Keratinocyte (primary cell): ENCODE measurements around the gene NAA16. TPM values are rescaled to one million over a fixed set of nuclear protein-coding genes. Genes with fewer than 3 reads are reported as not detected.

Experiments used
- DNase-seq: peaks from one replicate; pipeline ENCODE4 v3.0.0-alpha.2; 2011; ENCODE audit warnings: low read depth, missing footprints, low spot score
- FAIRE-seq: peaks from 2 replicates; lab custom pipeline; 2011; peaks lifted over from hg19 to GRCh38; lab: Jason Lieb, UNC
- H2AFZ ChIP-seq: 2 replicates; pipeline ENCODE4 v1.6.0; 2012; ENCODE audit warnings: low read length, control low read depth, inconsistent platforms; ENCODE audit not compliant: control insufficient read depth
- H3K27ac ChIP-seq: 2 replicates; pipeline ENCODE4 v1.5.1; 2011; ENCODE audit warnings: low read length; ENCODE audit not compliant: control insufficient read depth, insufficient read depth
- H3K27me3 ChIP-seq: 3 replicates; pipeline ENCODE4 v1.6.0; 2011; ENCODE audit warnings: low read length; ENCODE audit not compliant: control insufficient read depth, insufficient read depth; ENCODE audit errors: extremely low read depth
- H3K36me3 ChIP-seq, 2 experiments: 2 replicates in 1 of 2; 3 replicates in 1 of 2; pipeline ENCODE4 v1.5.1; 2011; ENCODE audit warnings: low read length in 2 of 2, mild to moderate bottlenecking in 1 of 2; ENCODE audit not compliant: control insufficient read depth in 2 of 2, insufficient read depth in 2 of 2; ENCODE audit errors: extremely low read depth in 1 of 2
- H3K4me1 ChIP-seq: 3 replicates; pipeline ENCODE4 v1.5.1; 2011; ENCODE audit warnings: low read length; ENCODE audit not compliant: control insufficient read depth, insufficient read depth; ENCODE audit errors: extremely low read depth
- H3K4me2 ChIP-seq: 3 replicates; pipeline ENCODE4 v1.6.0; 2011; ENCODE audit warnings: low read depth, low read length; ENCODE audit not compliant: control insufficient read depth, insufficient read depth; ENCODE audit errors: extremely low read depth
- H3K4me3 ChIP-seq, 3 experiments: fragments of 200-600 bp in 1 of 3; sonication (generic) in 1 of 3; 2 replicates in 2 of 3; 3 replicates in 1 of 3; pipeline ENCODE4 v1.5.1; 2011 to 2016; ENCODE audit warnings: low read length in 3 of 3, mild to moderate bottlenecking in 3 of 3, control low read depth in 2 of 3, inconsistent platforms in 1 of 3, low read depth in 1 of 3, mixed read lengths in 1 of 3, mixed run types in 1 of 3, moderate library complexity in 1 of 3; ENCODE audit not compliant: control insufficient read depth in 2 of 3, insufficient read depth in 2 of 3; ENCODE audit errors: extremely low read depth in 1 of 3
- H3K79me2 ChIP-seq: 2 replicates; pipeline ENCODE4 v1.6.0; 2012; ENCODE audit warnings: low read length; ENCODE audit not compliant: control insufficient read depth, insufficient read depth
- H3K9ac ChIP-seq: 3 replicates; pipeline ENCODE4 v1.6.0; 2011; ENCODE audit warnings: low read length; ENCODE audit not compliant: control insufficient read depth, insufficient read depth; ENCODE audit errors: extremely low read depth
- H3K9me1 ChIP-seq: 3 replicates; pipeline ENCODE4 v1.6.0; 2011; ENCODE audit warnings: low read length; ENCODE audit not compliant: control insufficient read depth, insufficient read depth; ENCODE audit errors: extremely low read depth
- H3K9me3 ChIP-seq: 2 replicates; pipeline ENCODE4 v1.5.1; 2012; ENCODE audit warnings: low read depth, low read length; ENCODE audit not compliant: control insufficient read depth
- H4K20me1 ChIP-seq: 3 replicates; pipeline ENCODE4 v1.6.0; 2011; ENCODE audit warnings: low read length; ENCODE audit not compliant: control insufficient read depth, insufficient read depth; ENCODE audit errors: extremely low read depth
- CTCF ChIP-seq, 3 experiments: IDR thresholded peaks in 1 of 3; conservative IDR thresholded peaks in 1 of 3; optimal IDR thresholded peaks in 1 of 3; 2 replicates in 2 of 3; 3 replicates in 1 of 3; pipeline versions ENCODE3 to v1.5.1; 2011; ENCODE audit warnings: low read length in 3 of 3, mild to moderate bottlenecking in 3 of 3, moderate library complexity in 2 of 3, control low read depth in 1 of 3, inconsistent platforms in 1 of 3; ENCODE audit not compliant: insufficient read depth in 2 of 3; ENCODE audit errors: extremely low read depth in 1 of 3
- EZH2 ChIP-seq: IDR thresholded peaks from one replicate; pipeline ENCODE4 v1.6.1; 2012; ENCODE audit warnings: inconsistent platforms, mild to moderate bottlenecking, low read length, moderate library complexity
- dilution Hi-C: fragments of 300-500 bp; cut with MboI; formaldehyde crosslinking; loops from one replicate; pipeline ENCODE4 v1.7.0; 2020; ENCODE audit warnings: low sequenced_read_pairs; ENCODE audit not compliant: extremely low pct_ligation_motif_present
- polyA plus RNA-seq, 5 experiments: library from polyadenylated mRNA; depleted of rRNA in 3 of 5; stranded (reverse) in 3 of 5; stranded (forward) in 1 of 5; unstranded in 1 of 5; fragments of >200 nt; gene quantifications; 1 replicate in 1 of 5; 2 replicates in 3 of 5; 3 replicates in 1 of 5; pipeline versions ENCODE4 v1.2.1 to v1.2.3, GENCODE V29; 2011 to 2012; ENCODE audit warnings: missing spikeins in 2 of 5, low read depth in 1 of 5, low replicate concordance in 1 of 5

NAA16 gene
- polyA plus RNA-seq, 1 donor (not counting 4 experiments of a cell fraction or from before 2014, with no cell fraction given), result 12.0 TPM

DNA sequence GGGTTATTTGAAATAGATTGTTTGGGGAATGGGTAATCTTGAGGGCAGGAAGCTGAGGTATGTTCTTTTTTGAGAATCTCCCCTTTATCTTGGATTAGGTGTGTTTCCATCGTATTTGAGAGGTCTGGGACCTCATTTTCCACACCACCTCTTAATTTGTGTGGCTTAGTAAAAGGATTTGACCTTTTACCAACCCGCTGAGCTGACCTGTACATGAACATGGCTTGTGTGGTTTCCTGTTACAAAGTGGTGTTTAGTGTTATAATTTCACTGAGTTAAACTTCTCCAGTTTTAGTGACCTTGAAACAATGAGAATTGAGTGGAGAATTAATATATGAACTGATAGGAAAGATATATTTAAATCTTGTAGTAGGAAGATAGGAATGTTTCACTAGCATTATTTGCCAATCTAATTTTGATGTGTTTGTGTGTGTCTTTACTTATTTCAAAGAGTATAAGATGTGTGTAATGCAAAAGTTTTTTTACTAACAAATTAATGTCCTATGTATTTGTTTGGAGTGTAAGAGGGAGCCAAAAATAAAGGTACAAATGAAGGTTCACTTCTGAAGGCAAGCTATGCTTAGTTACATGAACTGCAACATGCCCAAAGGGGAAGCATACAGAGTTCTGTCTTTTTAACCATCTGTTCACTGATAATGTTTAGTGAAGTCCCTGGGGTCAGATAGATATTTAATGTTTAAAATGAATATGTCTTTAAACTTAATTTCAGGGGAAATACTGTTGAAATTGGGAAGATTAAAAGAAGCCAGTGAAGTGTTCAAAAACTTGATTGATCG lies 17.1 kb downstream of the NAA16 start:
- no peaks in the 10 kb centered on the region for H3K79me2 ChIP-seq
- H4K20me1 ChIP-seq, result no peaks in the 10 kb centered on the region
- peaks cover 0 to 3% of the 10 kb centered on the region in 2 experiments for H3K36me3 ChIP-seq
- no peak overlapping the region for H3K9ac ChIP-seq
- no peak for FAIRE-seq
- H3K4me1 ChIP-seq, result no peaks in the 10 kb centered on the region
- no peak overlapping the region for H3K4me3 ChIP-seq
- dilution Hi-C loops, result no loop called here
- TF ChIP-seq CTCF (optimal IDR thresholded peaks at IDR 0.05 in 1 of 3, IDR thresholded peaks at IDR 0.05 in 1 of 3, conservative IDR thresholded peaks at IDR 0.05 in 1 of 3; ENCODE audit: extremely low read depth in 1 of 3, insufficient read depth in 2 of 3, low read length in 3 of 3) (no peak), EZH2 (no peak)
- H2AFZ ChIP-seq, result no peak overlapping the region
- H3K9me3 ChIP-seq, result no peaks in the 10 kb centered on the region
- H3K4me2 ChIP-seq, result no peak overlapping the region
- DNase-seq, result no peak
- no peaks in the 10 kb centered on the region for H3K9me1 ChIP-seq
- no peaks in the 10 kb centered on the region for H3K27me3 ChIP-seq
- H3K27ac ChIP-seq, result no peak overlapping the region

DNA sequence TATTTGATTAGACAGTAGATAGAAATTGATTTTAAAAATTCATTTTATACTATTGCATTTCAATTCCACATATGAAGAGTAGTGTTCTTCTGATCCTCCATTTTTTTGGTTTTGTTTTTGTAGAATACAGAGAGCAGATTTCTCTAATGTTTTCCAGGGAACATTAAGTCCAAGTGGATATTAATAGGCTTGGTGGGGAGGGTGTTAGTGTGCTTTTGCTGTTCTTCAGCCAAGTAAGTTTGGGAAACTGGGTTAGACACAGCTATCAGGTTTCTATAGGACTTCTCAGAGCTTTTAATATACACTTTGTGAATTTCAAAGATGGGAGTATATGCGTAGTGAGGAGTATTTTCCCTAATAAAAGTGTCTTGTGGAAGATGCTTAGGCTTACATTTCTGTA lies 21.8 kb downstream of the NAA16 start:
- no peak overlapping the region for H2AFZ ChIP-seq
- H3K9ac ChIP-seq, result no peak overlapping the region
- H3K27me3 ChIP-seq, result no peaks in the 10 kb centered on the region
- dilution Hi-C loops, result no loop called here
- H3K9me3 ChIP-seq, result no peaks in the 10 kb centered on the region
- no peaks in the 10 kb centered on the region for H3K79me2 ChIP-seq
- no peak for DNase-seq
- H3K9me1 ChIP-seq, result no peaks in the 10 kb centered on the region
- TF ChIP-seq EZH2 (no peak), CTCF (optimal IDR thresholded peaks at IDR 0.05 in 1 of 3, IDR thresholded peaks at IDR 0.05 in 1 of 3, conservative IDR thresholded peaks at IDR 0.05 in 1 of 3; ENCODE audit: extremely low read depth in 1 of 3, insufficient read depth in 2 of 3, low read length in 3 of 3) (no peak)
- H4K20me1 ChIP-seq, result no peaks in the 10 kb centered on the region
- no peaks in the 10 kb centered on the region for H3K36me3 ChIP-seq
- H3K4me3 ChIP-seq, result no peak overlapping the region
- H3K4me2 ChIP-seq, result no peak overlapping the region
- no peak overlapping the region for H3K27ac ChIP-seq
- H3K4me1 ChIP-seq, result no peaks in the 10 kb centered on the region
- no peak for FAIRE-seq
